K562 (cell line): Measurements from ENCODE around the gene BCAS4. TPM values are rescaled to one million over a fixed set of nuclear protein-coding genes. Genes with fewer than 3 reads are reported as not detected.

Experiments
- CCNT2 ChIP-seq: IDR thresholded peaks from 2 replicates; pipeline ENCODE4 v1.6.1; 2011; ENCODE audit warnings: borderline replicate concordance, low read depth, mild to moderate bottlenecking, moderate library complexity, mixed read lengths, low read length; ENCODE audit not compliant: insufficient read length; ENCODE audit errors: extremely low read depth
- CREM ChIP-seq: IDR thresholded peaks from 2 replicates; pipeline ENCODE4 v1.6.1; 2014; ENCODE audit warnings: antibody characterized with exemption, low read depth
- CSDE1 ChIP-seq, 2 experiments: fragments of 450-650 bp; IDR thresholded peaks; 2 replicates each; pipeline ENCODE4 v1.6.1; 2016; ENCODE audit warnings: mild to moderate bottlenecking in 1 of 2
- CTBP1 ChIP-seq: fragments of 450-650 bp; IDR thresholded peaks from 2 replicates; pipeline ENCODE4 v1.6.1; 2016; ENCODE audit warnings: borderline replicate concordance
- CXXC5 ChIP-seq: fragments of 250-450 bp; sonication (Bioruptor Pico); IDR thresholded peaks from 2 replicates; pipeline ENCODE4 v1.8.0; 2022; ENCODE audit warnings: inconsistent platforms, mild to moderate bottlenecking, moderate library complexity
- DACH1 ChIP-seq: fragments of 450-650 bp; IDR thresholded peaks from 2 replicates; pipeline ENCODE4 v1.6.1; 2018; ENCODE audit not compliant: partially characterized antibody
- E2F4 ChIP-seq: sonication (generic); formaldehyde crosslinking; IDR thresholded peaks from 2 replicates; pipeline ENCODE4 v1.8.0; 2022; ENCODE audit warnings: mild to moderate bottlenecking, low read depth, missing genetic modification reagents
- ESRRA ChIP-seq: fragments of 450-650 bp; IDR thresholded peaks from 2 replicates; pipeline ENCODE4 v1.6.1; 2014; ENCODE audit warnings: low read depth, mild to moderate bottlenecking, moderate library complexity, borderline replicate concordance
- FOXM1 ChIP-seq, 2 experiments: fragments of 450-650 bp in 1 of 2; sonication (generic) in 1 of 2; formaldehyde crosslinking in 1 of 2; IDR thresholded peaks; 2 replicates each; pipeline versions ENCODE4 v1.6.1 to v1.9.0; 2017 to 2022; ENCODE audit warnings: low read depth in 2 of 2, mild to moderate bottlenecking in 2 of 2, missing genetic modification reagents in 1 of 2, moderate library complexity in 1 of 2
- GTF2E2 ChIP-seq: fragments of 200-800 bp; sonication (Bioruptor generic); IDR thresholded peaks from 2 replicates; pipeline ENCODE4 v1.6.1; 2016; ENCODE audit warnings: missing genetic modification characterization, missing compliant biosample characterization
- NFE2L1 ChIP-seq: fragments of 450-650 bp; IDR thresholded peaks from 2 replicates; pipeline ENCODE4 v1.6.1; 2016; ENCODE audit warnings: missing genetic modification characterization, low read depth, mild to moderate bottlenecking, missing compliant biosample characterization, moderate library complexity, borderline replicate concordance
- SRF ChIP-seq, 2 experiments: fragments of 250-450, 450-650 bp in 1 of 2; sonication (Bioruptor Pico) in 1 of 2; sonication (generic) in 1 of 2; formaldehyde crosslinking; IDR thresholded peaks; 2 replicates each; pipeline versions ENCODE4 v1.5.0 to v1.5.1; 2020 to 2022; ENCODE audit warnings: mild to moderate bottlenecking in 1 of 2, missing genetic modification reagents in 1 of 2
- TBP ChIP-seq: optimal IDR thresholded peaks from 2 replicates; pipeline ENCODE3; 2011; ENCODE audit warnings: low read depth, low read length, improper control_type of control experiment
- XRCC4 ChIP-seq: IDR thresholded peaks from one replicate; pipeline ENCODE4 v1.6.1; 2011; ENCODE audit not compliant: insufficient read depth, insufficient read length; ENCODE audit errors: extremely low read depth
- ZFP30 ChIP-seq: fragments of 250-450 bp; sonication (Bioruptor Pico); IDR thresholded peaks from 2 replicates; pipeline ENCODE4 v1.8.0; 2022; ENCODE audit warnings: moderate library complexity, mild to moderate bottlenecking, inconsistent platforms, borderline replicate concordance
- ZKSCAN3 ChIP-seq: fragments of 250-450 bp; sonication (Bioruptor Pico); IDR thresholded peaks from 2 replicates; pipeline ENCODE4 v1.4.0; 2020
- ZNF197 ChIP-seq: fragments of 200-800 bp; sonication (Bioruptor generic); IDR thresholded peaks from 2 replicates; pipeline ENCODE4 v1.6.1; 2016; ENCODE audit warnings: low read depth, missing genetic modification characterization, missing compliant biosample characterization
- ZNF445 ChIP-seq: fragments of 250-450 bp; sonication (Bioruptor Pico); IDR thresholded peaks from 2 replicates; pipeline ENCODE4 v1.4.0; 2020; ENCODE audit warnings: low read depth, mild to moderate bottlenecking, moderate library complexity
- polyA plus RNA-seq, 8 experiments: library from polyadenylated mRNA; depleted of rRNA in 4 of 8; stranded (reverse) in 5 of 8; unstranded in 3 of 8; fragments of >200 nt; fragmentation: Nextera tagmentation in 2 of 8; fragmentation: Illumina TruSeq in 1 of 8; extraction: Ambion mirVana in 2 of 8; extraction: Trizol in 1 of 8; gene quantifications; 2 replicates each; pipeline versions ENCODE4 v1.2.1 to v1.2.3, GENCODE V29; 2011 to 2014; ENCODE audit warnings: inconsistent platforms in 1 of 8, missing spikeins in 1 of 8
- total RNA-seq, 7 experiments: library from RNA; depleted of rRNA in 6 of 7; stranded (reverse); fragments of >200 nt in 6 of 7; fragmentation: Illumina TruSeq in 2 of 7; extraction: Trizol in 2 of 7; gene quantifications; 2 replicates each; pipeline versions ENCODE4 v1.2.1 to v1.2.3, GENCODE V29; 2011 to 2021; ENCODE audit warnings: low replicate concordance in 1 of 7
- TF ChIP-seq, protein P1 (sequence below): fragments of 450-650 bp; formaldehyde crosslinking; IDR thresholded peaks from 2 replicates; pipeline ENCODE4 v1.4.0; 2020; ENCODE audit warnings: mild to moderate bottlenecking, moderate library complexity
- TF ChIP-seq, protein P2 (sequence below), 2 experiments: fragments of 450-650 bp in 1 of 2; sonication (generic) in 1 of 2; formaldehyde crosslinking in 1 of 2; IDR thresholded peaks in 1 of 2; conservative IDR thresholded peaks in 1 of 2; 2 replicates each; pipeline versions ENCODE4 v1.6.1 to v1.8.1; 2016 to 2023; ENCODE audit warnings: mild to moderate bottlenecking in 2 of 2, moderate library complexity in 2 of 2, inconsistent platforms in 1 of 2, missing genetic modification reagents in 1 of 2
- TF ChIP-seq, protein P3 (sequence below): sonication (generic); formaldehyde crosslinking; IDR thresholded peaks from 2 replicates; pipeline ENCODE4 v1.8.0; 2022; ENCODE audit warnings: missing genetic modification reagents, mild to moderate bottlenecking, moderate library complexity, borderline replicate concordance
- TF ChIP-seq, protein P4 (sequence below): sonication (generic); formaldehyde crosslinking; IDR thresholded peaks from 2 replicates; pipeline ENCODE4 v1.9.0; 2022; ENCODE audit warnings: mild to moderate bottlenecking, missing genetic modification reagents

BCAS4 gene
- total and polyA plus RNA-seq, 9 of the 15 experiments (the other 6 are each of a cell fraction or from before 2014, with no cell fraction given): 0.15 to 2.3 (median 0.47) TPM

GRCh38 chr20:50903353-50904051 lies 108.6 kb downstream of the BCAS4 start (continued):
- TF ChIP-seq ESRRA (peak; percentile 85), XRCC4 (no peak), CSDE1 (IDR thresholded peaks at IDR 0.05) (0 out of 4 replicates have a peak, but pooled peaks of 1 of the 2 experiments have one; percentile 46), CTBP1 (peak; percentile 51; the same call in 1 of the 2 replicates), ZFP30 (CRISPR knock-in tag) (no peak), ZKSCAN3 (no peak), TBP (no peak), ZNF197 (CRISPR knock-in tag) (0 out of 2 replicates have a peak, but pooled peaks have one; percentile 22), NFE2L1 (tag) (no peak), SRF (CRISPR knock-in tag; IDR thresholded peaks at IDR 0.05) (peak in 1 of 2 experiments; percentile 43; a peak in 1 of 4 replicates), DACH1 (peak; percentile 85), ZNF445 (CRISPR knock-in tag) (no peak), GTF2E2 (tag) (no peak; the same call in 1 of the 2 replicates), CCNT2 (peak; percentile 95), E2F4 (CRISPR knock-in tag) (no peak), CXXC5 (CRISPR knock-in tag) (peak; percentile 61), FOXM1 (IDR thresholded peaks at IDR 0.05; ENCODE audit: low read depth) (peak; percentile 81), FOXM1 (CRISPR knock-in tag; IDR thresholded peaks at IDR 0.05; ENCODE audit: low read depth) (no peak), CREM (0 out of 2 replicates have a peak, but pooled peaks have one; percentile 57)
- TF ChIP-seq, protein P1, sequence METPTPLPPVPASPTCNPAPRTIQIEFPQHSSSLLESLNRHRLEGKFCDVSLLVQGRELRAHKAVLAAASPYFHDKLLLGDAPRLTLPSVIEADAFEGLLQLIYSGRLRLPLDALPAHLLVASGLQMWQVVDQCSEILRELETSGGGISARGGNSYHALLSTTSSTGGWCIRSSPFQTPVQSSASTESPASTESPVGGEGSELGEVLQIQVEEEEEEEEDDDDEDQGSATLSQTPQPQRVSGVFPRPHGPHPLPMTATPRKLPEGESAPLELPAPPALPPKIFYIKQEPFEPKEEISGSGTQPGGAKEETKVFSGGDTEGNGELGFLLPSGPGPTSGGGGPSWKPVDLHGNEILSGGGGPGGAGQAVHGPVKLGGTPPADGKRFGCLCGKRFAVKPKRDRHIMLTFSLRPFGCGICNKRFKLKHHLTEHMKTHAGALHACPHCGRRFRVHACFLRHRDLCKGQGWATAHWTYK: peak; percentile 69; the same call in 1 of the 2 replicates
- TF ChIP-seq, protein P2, sequence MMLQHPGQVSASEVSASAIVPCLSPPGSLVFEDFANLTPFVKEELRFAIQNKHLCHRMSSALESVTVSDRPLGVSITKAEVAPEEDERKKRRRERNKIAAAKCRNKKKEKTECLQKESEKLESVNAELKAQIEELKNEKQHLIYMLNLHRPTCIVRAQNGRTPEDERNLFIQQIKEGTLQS (IDR thresholded peaks at IDR 0.05): 0 out of 2 replicates have a peak, but pooled peaks have one; percentile 47
- TF ChIP-seq, protein P2 (CRISPR knock-in tag; conservative IDR thresholded peaks at IDR 0.05): no peak
- TF ChIP-seq, protein P3, sequence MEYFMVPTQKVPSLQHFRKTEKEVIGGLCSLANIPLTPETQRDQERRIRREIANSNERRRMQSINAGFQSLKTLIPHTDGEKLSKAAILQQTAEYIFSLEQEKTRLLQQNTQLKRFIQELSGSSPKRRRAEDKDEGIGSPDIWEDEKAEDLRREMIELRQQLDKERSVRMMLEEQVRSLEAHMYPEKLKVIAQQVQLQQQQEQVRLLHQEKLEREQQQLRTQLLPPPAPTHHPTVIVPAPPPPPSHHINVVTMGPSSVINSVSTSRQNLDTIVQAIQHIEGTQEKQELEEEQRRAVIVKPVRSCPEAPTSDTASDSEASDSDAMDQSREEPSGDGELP (CRISPR knock-in tag): peak; percentile 81
- TF ChIP-seq, protein P4, sequence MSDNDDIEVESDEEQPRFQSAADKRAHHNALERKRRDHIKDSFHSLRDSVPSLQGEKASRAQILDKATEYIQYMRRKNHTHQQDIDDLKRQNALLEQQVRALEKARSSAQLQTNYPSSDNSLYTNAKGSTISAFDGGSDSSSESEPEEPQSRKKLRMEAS (CRISPR knock-in tag): no peak
